Measurements from ENCODE around the gene PLXDC2.

Gene PLXDC2

DNA sequence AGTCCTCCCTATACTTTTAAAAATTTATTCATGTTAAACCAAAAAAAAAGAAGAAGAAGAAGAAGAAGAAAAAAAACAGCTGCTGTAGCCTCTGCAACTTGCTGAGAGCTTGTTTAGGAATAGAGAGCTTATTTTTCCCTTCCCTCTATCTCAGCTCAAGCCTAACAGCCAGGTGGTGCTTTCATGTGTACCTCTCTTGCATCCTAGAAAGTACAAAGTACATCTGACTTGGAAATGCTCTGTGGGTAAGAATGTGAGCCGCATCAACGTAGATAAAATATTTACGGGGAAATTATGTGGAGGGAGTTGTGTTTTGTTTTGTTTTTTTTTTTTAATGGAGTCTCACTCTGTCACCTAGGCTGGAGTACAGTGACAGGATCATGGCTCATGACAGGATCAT is 99.6 kb downstream of the PLXDC2 start:
- no peak for DNase-seq

DNA sequence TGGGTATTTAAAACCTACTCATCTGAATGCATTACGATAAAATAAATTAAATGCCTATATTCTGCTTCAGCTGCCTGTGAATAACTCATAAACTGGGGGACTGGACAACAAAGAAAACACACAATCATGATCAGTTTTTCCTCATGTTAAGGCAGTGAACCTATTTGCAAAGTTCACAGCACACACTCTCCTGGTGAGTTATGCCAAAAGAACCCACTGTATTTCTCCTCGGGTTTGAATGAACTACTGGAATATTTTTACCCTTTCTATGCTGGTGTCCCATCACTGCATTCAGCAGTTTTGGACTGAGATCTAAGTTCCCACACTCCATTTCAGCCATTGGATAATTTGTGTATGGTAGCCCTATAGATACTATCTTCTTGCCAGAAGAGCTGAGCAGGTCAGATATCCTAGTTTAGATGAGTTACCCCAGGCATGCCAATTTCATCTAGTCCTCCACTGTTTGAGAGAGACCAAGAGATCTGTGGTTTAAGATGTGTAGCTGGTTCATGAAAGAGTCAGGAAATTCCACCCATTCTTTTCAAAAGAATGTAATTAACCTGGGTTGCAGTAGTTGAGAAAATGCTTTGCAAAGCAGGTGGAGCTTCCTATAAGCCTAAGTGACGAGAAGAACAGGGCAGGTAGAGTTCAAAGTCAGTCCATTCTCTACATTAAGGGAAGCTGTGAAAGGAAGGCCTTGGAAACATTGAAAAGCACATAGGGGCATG is 101.7 kb downstream of the PLXDC2 start:
- DNase-seq = no peak

DNA sequence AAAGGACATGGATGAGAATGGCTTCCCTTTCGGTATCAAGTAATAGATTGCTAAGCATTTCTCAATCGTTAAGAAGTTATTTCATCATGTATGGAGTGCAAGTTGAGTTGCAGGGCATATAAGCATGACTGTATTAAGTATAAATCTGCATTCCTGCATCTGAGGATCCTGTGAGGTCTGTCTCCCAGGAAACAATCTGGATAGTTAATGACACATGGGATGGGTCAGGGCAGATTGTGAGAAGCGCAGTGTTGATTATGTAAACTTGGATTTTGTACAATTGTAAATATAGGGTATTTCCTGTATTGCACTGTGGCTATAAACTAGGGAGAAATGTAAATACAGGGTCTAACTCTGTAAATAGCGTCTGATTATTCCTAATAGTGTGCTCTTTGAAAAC is 102.6 kb downstream of the PLXDC2 start:
- no peak for DNase-seq

GRCh38 chr10:19919671-19920070 is 103.4 kb downstream of the PLXDC2 start:
- no peak for DNase-seq

GRCh38 chr10:19920075-19920726 is 104.0 kb downstream of the PLXDC2 start:
- no peak for DNase-seq

DNA sequence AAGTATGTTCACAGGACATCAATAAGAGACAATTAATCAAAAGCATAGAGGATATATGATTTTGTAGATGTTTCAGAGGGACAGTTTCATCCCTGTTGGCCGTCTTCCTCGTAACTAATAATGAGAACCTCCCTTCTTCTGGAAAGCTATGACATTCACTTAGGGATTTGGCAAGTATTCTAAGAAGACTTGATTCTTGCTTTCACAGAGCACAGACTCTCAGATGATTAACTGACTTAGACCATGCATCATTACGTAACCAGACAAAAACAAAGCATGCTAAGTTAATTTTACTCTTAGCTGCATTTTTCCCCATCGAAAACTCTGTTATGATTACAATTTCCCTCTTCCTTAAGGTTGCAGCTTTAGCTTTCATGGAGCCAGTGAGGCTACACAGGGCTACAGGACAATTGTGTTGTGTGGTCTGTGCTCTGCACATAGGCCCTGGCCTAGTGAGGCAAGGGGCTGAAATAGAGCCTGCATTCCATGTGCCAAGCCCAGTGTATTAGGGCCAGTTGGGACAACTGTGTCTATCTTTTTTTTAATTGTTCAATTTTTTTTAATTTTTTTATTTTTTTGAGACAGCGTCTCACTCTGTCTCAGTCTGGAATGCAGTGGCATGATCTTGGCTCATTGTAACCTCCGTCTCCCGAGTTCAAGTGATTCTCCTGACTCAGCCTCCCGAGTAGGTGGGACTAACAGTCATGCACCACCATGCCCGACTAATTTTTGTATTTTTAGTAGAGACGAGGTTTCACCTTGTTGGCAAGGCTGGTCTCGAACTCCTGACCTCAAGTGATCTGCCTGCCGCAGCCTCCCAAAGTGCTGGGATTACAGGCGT is 105.3 kb downstream of the PLXDC2 start:
- no peak for DNase-seq

DNA sequence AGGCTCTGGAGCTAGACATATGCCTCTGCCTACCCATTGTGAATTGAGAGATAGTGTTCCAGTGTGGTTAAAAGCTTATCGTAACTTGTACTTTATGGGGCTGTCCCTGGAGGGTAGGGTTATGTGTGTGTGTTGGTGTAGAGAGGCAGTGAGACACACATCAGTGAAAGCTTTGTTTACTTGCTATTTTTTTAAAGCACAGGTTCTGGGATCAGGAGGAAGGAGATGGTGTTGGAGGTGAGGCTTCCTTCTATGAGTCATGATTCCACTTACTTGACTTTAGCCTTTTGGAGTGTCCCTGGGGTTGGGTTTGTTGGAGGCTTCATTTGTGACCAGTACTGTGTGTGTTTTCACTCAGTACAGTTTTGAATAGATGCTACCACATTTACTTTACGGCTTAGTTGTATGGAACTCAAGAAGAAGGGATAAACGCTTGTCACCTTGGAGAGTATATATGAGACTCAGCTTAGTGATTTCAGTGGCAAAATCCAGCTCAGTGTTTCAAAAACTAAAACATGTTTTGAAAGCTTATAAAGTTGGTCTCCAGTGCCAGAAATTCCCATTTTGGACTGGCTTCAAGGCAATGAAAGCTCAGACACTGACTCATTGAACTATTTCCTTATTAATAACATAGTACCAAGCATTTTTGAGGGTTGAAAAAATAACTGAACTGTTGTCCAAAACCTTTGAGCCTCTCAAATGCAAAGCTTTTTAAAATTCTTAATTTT is 106.2 kb downstream of the PLXDC2 start:
- DNase-seq = no peak

- DNase-seq = no peak
Observed at GRCh38 chr10:19925064-19925463, 108.8 kb downstream of the PLXDC2 start.

- DNase-seq = no peak
Observed at GRCh38 chr10:19928936-19929335, 112.7 kb downstream of the PLXDC2 start.

GRCh38 chr10:19929506-19930140 is 113.4 kb downstream of the PLXDC2 start:
- no peak for DNase-seq

DNA sequence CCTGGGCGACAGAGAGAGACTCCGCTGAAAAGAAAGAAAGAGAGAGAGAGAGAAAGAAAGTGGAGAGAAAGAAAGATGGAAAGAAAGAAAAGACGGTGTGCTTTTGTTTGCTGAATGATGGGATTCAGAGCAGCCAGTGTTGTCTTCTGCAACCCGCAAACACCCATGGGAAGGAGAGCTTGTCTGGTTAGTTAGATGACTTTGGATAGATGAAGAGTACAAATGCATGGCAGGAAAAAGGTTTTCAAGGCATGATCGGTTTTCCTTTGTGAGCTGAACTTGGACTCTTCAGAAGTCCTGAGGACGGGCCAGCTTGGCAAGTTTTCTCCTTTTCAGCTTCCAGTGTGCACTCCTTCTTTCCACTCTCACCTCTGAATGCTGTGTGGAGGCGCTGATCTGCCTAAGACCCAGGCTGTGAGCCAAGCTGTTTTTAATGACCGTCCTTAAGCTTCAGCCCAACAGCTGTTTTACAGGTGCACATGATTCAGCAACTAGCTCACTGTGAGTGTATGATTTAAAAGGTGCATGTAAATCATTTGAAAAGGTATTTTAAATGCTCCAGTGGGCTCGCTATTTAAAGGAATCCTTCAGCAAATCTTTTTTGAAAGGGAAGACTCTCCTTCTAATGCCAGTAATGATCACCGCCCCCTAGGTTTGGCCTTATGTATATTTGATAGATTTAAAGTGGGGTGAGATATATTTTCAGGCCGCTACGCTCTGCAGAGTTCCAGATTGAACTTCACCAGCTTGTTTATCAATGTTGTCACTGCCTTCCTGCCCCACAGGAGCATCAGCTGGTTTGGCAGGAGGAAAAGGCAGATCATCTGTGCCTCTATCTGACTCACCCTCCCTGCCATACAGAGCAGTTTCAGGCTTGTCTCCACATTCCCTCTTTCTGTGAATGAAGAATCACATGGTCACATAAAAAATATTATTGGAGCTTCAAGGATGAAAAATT is 115.0 kb downstream of the PLXDC2 start:
- no peak for DNase-seq

- no peak for DNase-seq
Observed at GRCh38 chr10:19931894-19932590, 115.8 kb downstream of the PLXDC2 start.

DNA sequence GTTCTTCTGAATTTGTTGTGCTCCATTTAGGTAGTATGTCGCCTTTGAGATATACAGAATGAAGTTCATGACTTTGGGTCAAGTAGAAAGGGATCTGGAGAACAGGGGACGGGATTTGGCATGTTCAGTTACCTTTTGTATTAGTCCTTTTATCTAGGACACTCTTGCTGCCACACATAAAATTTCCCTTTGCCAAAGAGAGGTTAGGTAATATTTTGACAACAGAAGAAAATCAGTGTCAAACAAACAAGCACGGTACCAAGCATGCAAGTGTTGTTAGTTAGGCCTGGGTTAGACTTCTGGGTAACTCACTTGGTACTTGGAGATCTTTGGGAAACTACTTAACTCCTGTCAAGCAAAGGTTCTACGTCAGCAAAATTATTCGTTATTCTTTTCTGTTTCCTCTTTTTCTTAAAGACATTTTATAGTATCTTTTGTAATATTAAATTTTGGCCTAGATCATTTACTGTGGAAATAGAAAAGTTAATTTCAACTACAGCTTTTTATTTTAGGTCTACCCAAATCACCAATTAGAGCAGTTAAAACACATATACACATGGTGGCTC is 116.7 kb downstream of the PLXDC2 start:
- no peak for DNase-seq

GRCh38 chr10:19933772-19934171 is 117.5 kb downstream of the PLXDC2 start:
- no peak for DNase-seq

DNA sequence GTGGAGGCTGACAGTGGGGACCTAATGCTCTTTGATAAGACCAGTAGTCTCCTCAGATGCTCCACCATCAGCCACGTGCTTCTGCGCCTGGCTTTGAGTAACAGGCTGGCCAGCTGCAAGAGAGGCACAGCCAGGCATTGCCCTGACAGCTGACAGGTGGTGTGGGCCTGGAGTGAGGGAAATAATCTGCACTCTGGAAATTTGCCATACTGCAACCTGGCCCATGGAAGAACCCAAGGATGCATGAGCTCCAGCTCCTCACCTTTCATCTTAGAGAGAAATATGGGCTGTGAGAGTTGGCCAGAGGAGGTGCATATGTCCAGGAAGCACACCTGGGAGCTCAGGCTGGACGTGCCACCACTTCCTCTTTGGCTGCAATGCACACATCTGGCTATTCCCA is 118.9 kb downstream of the PLXDC2 start:
- no peak for DNase-seq

DNA sequence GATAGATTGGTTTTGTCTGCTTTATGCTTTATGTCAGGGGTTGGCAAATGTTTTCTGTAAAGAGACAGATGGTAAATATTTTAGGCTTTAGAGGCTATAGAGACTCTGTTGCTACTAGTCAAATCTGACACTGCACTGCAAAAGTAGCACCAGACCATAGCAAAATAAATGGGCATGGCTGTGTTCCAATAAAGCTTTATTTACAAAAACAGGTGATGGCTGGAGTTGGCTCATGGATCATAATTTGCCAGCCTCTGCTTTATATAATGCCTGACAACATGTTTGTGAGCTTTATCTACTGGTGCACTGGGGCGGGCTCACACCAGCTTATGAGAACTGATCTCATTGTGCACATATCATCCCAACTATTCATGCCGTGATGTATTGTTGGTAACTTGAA is 120.1 kb downstream of the PLXDC2 start:
- no peak for DNase-seq

DNA sequence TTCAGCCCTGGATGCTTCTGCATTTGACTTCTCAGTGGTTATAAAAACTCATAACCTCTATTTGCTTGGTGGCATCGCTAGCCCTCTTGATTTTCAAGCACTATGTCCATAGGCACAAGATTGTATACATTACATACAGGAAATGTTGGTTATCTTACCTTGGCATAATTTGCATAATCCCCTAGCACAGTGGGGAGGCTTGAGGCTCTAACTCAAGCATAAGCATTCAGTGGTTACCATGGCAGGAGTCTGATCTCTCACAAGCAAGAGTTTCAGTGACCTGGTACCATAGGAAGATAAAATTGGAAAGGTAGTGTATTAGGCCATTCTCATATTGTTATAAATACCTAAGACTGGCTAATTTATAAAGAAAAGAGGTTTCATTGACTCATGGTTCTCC is 121.8 kb downstream of the PLXDC2 start:
- no peak for DNase-seq

- no peak for DNase-seq
Observed at GRCh38 chr10:19941206-19941880, 125.1 kb downstream of the PLXDC2 start.

DNA sequence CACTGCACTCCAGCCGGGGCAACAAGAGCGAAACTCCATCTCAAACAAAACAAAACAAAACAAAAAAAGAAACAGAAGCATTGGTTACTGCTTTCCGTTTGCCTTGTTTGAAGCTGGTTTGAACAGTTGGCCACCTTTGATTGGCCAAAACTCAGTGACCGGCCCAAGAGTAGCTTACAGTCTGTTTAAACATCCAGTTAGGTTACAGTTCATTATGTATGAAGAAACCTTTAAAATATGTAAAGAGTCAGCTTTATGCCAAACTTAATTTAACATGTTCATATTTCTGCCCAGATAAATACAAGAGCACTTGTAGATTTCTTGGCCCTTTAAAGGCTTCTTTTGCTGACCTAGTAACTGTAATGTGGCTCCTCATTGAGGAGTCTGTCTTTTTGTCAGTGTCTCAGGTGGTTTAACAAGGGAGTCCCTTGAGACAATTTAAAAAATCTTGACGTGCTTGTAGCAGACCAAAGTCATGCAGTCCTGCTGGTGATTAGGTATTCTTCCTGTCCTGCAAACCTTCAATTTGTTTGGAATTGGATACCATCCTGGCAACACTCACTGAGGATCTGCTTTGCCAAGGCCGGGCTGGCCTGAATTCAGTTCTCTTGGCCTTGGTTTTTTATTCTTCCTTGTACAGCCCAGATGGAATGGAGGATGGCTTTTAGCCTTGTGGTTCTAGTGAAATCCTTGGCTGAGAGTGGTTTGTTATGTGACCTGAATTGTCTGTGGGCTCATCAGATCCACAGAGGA is 128.9 kb downstream of the PLXDC2 start:
- DNase-seq = no peak
